ENCODE measurements around the gene MACF1. TPM values are rescaled to one million over a fixed set of nuclear protein-coding genes. Genes with fewer than 3 reads are reported as not detected.

The MACF1 gene
- total and polyA plus RNA-seq, 4 donors: 69.1 to 966 (median 233) TPM

DNA sequence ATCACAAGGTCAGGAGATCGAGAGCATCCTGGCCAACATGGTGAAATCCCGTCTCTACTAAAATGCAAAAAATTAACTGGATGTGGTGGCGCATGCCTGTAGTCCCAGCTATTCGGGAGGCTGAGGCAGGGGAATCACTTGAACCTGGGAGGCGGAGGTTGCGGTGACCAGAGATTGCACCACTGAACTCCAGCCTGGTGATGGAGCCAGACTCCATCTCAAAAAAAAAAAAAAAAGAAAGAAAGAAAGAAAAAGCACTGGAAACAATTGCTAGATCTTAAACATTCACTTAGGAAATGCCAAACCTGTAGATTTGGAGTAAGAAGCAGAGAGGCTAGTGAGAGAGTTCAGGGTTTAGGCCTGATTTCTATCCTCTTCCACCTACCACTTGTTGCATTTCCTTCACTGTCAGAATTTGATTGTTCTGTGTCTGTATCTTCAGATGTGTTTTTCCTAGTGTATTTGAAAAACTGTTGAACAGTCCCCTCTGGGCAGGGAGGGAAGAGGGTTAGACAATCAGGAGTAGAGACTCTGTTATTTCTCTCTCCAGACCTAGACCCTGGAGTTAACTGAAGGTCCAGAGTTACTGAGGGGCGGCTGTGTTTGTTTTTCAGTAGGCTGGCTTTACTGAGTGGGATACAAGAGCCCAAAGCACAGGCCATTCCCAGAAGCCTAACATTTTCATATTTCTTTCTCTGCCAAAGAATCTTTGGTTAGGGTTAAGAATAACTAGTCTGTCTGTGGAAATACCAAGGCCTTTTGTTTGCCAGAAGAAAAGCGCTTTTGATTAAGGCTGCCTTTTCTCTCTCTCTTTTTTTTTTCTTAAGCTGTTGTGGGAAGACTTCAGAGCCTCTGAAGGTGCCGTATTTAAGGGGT lies 31.1 kb upstream of the MACF1 start:
- H3K27me3 ChIP-seq (ENCODE audit: control insufficient read depth in 3 of 3, insufficient read depth in 3 of 3, low read length in 2 of 3): no peaks in the 10 kb centered on the region
- WGBS, 2 donors: 80 to 92% methylated on average over 9 of the region's 9 CpGs
- DNase-seq (no peak), ATAC-seq (ENCODE audit: insufficient read depth, low FRiP score) (no peak)
- peak overlapping the region in 1 of 2 donors; percentile 14 for H3K9ac ChIP-seq (ENCODE audit: insufficient read depth in 1 of 2, low read length in 2 of 2)
- H3K36me3 ChIP-seq (ENCODE audit: control insufficient read depth in 4 of 4, insufficient read depth in 4 of 4, low read length in 4 of 4): peaks cover 0 to 5% (median 0%) of the 10 kb centered on the region in 4 donors
- TF ChIP-seq, protein P1, sequence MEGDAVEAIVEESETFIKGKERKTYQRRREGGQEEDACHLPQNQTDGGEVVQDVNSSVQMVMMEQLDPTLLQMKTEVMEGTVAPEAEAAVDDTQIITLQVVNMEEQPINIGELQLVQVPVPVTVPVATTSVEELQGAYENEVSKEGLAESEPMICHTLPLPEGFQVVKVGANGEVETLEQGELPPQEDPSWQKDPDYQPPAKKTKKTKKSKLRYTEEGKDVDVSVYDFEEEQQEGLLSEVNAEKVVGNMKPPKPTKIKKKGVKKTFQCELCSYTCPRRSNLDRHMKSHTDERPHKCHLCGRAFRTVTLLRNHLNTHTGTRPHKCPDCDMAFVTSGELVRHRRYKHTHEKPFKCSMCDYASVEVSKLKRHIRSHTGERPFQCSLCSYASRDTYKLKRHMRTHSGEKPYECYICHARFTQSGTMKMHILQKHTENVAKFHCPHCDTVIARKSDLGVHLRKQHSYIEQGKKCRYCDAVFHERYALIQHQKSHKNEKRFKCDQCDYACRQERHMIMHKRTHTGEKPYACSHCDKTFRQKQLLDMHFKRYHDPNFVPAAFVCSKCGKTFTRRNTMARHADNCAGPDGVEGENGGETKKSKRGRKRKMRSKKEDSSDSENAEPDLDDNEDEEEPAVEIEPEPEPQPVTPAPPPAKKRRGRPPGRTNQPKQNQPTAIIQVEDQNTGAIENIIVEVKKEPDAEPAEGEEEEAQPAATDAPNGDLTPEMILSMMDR (IDR thresholded peaks at IDR 0.05; ENCODE audit: control extremely low read depth, extremely low read depth): no peak
- peaks cover 11 to 59% (median 31%) of the 10 kb centered on the region in 5 donors for H3K4me1 ChIP-seq (ENCODE audit: control insufficient read depth in 5 of 5, insufficient read depth in 5 of 5, low read length in 5 of 5)
- H3K27ac ChIP-seq (ENCODE audit: low read depth in 1 of 2, low read length in 1 of 2): peak overlapping the region; percentile 29 to 59
- H3K9me3 ChIP-seq (ENCODE audit: control insufficient read depth in 4 of 4, insufficient read depth in 3 of 4, low read length in 3 of 4): no peaks in the 10 kb centered on the region
- H3K4me3 ChIP-seq: no peak overlapping the region

DNA sequence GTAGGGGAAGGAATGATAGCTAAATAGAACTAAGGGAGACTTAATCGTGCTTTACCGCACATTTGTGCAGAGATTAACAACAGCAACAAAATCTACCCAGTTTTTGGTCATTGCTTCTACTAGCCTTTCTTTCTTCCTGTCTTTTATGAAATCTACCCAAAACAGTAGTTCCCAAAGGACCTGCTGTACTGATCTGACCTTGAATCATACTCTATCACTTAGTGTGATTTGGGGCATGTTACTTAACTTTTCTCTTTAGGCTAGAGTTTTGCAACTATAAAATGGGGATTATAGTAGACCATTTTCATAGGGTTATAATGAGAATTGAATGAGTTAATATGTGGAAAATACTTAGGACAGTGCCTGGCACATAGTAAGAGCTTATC lies 30.5 kb upstream of the MACF1 start:
- Histone ChIP-seq H3K4me3 (no peak overlapping the region), H3K9me3 (ENCODE audit: control insufficient read depth in 4 of 4, insufficient read depth in 3 of 4, low read length in 3 of 4) (no peaks in the 10 kb centered on the region), H3K4me1 (ENCODE audit: control insufficient read depth in 5 of 5, insufficient read depth in 5 of 5, low read length in 5 of 5) (peaks cover 10 to 66% (median 38%) of the 10 kb centered on the region in 5 donors), H3K36me3 (ENCODE audit: control insufficient read depth in 4 of 4, insufficient read depth in 4 of 4, low read length in 4 of 4) (peaks cover 0 to 8% (median 0%) of the 10 kb centered on the region in 4 donors), H3K27ac (ENCODE audit: low read depth in 1 of 2, low read length in 1 of 2) (peak overlapping the region in 1 of 2 donors; percentile 29), H3K27me3 (ENCODE audit: control insufficient read depth in 3 of 3, insufficient read depth in 3 of 3, low read length in 2 of 3) (no peaks in the 10 kb centered on the region), H3K9ac (ENCODE audit: insufficient read depth in 1 of 2, low read length in 2 of 2) (peak overlapping the region in 1 of 2 donors; percentile 43)
- TF ChIP-seq, protein P1 (IDR thresholded peaks at IDR 0.05; ENCODE audit: control extremely low read depth, extremely low read depth): no peak
- ATAC-seq (ENCODE audit: insufficient read depth, low FRiP score): no peak
- DNase-seq: no peak
- WGBS, 2 donors: 57 to 74% methylated on average over 2 of the region's 2 CpGs

DNA sequence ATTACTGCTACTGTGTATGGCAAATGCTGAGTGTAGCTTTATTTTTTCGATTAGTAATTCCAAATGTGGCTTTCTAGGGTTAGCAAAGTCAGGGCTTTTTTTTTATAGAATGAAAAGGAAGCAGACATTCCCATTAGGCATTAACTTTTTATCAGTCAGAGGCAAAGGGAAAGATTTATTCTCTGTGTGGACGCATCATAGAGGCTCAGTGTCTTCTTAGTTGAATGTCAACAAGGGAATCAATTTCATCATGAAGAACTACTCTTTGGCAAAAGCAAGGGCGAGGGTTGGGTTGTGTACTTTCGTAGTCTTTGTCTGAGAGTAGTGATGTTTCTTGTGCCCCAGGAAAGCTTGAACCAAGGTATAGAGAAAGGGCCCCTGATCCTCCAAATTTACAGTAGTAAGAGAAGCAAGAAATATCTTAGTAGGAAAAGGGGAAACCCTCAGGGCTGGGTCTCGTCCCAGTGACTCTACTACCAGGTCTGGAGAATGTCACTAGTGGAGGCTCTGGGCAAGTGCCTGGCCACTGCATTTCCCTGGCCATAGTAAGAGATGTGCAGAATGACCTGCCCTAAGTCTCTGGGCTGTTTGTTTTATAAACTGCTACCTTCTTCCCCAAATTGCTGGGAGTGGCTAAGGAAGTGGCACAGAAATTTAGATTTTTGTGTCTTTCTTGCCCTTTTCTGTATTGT lies 30.0 kb upstream of the MACF1 start:
- peak overlapping the region in 1 of 2 donors; percentile 43 for H3K9ac ChIP-seq (ENCODE audit: insufficient read depth in 1 of 2, low read length in 2 of 2)
- no peaks in the 10 kb centered on the region for H3K27me3 ChIP-seq (ENCODE audit: control insufficient read depth in 3 of 3, insufficient read depth in 3 of 3, low read length in 2 of 3)
- TF ChIP-seq, protein P1 (IDR thresholded peaks at IDR 0.05; ENCODE audit: control extremely low read depth, extremely low read depth): no peak
- peak overlapping the region in 1 of 2 donors; percentile 61 for H3K27ac ChIP-seq (ENCODE audit: low read depth in 1 of 2, low read length in 1 of 2)
- no peak for DNase-seq
- peaks cover 11 to 69% (median 41%) of the 10 kb centered on the region in 5 donors for H3K4me1 ChIP-seq (ENCODE audit: control insufficient read depth in 5 of 5, insufficient read depth in 5 of 5, low read length in 5 of 5)
- H3K9me3 ChIP-seq (ENCODE audit: control insufficient read depth in 4 of 4, insufficient read depth in 3 of 4, low read length in 3 of 4): no peaks in the 10 kb centered on the region
- no peak overlapping the region for H3K4me3 ChIP-seq
- 67 to 78% methylated on average over 5 of the region's 5 CpGs for WGBS, 2 donors
- ATAC-seq (ENCODE audit: insufficient read depth, low FRiP score): no peak
- H3K36me3 ChIP-seq (ENCODE audit: control insufficient read depth in 4 of 4, insufficient read depth in 4 of 4, low read length in 4 of 4): peaks cover 0 to 8% (median 0%) of the 10 kb centered on the region in 4 donors
